Left renal pelvis (tissue), 4 donors: ENCODE measurements around the gene WDR89. TPM values are rescaled to one million over a fixed set of nuclear protein-coding genes. Genes with fewer than 3 reads are reported as not detected.
A peak's percentile ranks its signal among the peaks of the same experiment; 100 is the strongest.
"Not testable (repeated sequence)": the region's sequence is repeated elsewhere in the genome, so short reads cannot be mapped to it uniquely, and the experiment has no call there.

ENCODE experiments used
- DNase-seq, 4 donors: peaks; one replicate each; pipeline ENCODE4 v3.0.0-alpha.2; 2013; ENCODE audit warnings: low read depth in 4 of 4, low spot score in 3 of 4
- polyA plus RNA-seq, 4 donors: library from polyadenylated mRNA; unstranded; fragments of 120-200 nt; gene quantifications; one replicate each; pipeline ENCODE4 v1.2.1, GENCODE V29; 2013; ENCODE audit not compliant: insufficient read length in 4 of 4

WDR89 gene
- 10 to 100 TPM; 18.9 to 27.2 (median 23.9) TPM for polyA plus RNA-seq

- peak; percentile 97 to 99 (median 98) for DNase-seq
Measured at GRCh38 chr14:63641473-63642228, at the start of gene WDR89. WDR89 (minus strand) TSS chr14:63641871; CDS start chr14:63599942, 41,929 bp downstream.

GRCh38 chr14:63689132-63689531, 47.5 kb upstream of the WDR89 start:
- no peak for DNase-seq

- no peak for DNase-seq
Measured at GRCh38 chr14:63686926-63687325, 45.3 kb upstream of the WDR89 start.

GRCh38 chr14:63685401-63685800, 43.7 kb upstream of the WDR89 start:
- DNase-seq: no peak

- DNase-seq: no peak
Measured at GRCh38 chr14:63682727-63683593, 41.3 kb upstream of the WDR89 start.

- DNase-seq: no peak
Measured at GRCh38 chr14:63678536-63678935, 36.9 kb upstream of the WDR89 start.

- DNase-seq: peak in 3 of 4 donors; percentile 7 to 27 (median 7)
Measured at GRCh38 chr14:63677891-63678379, 36.3 kb upstream of the WDR89 start.

GRCh38 chr14:63676615-63677014, 34.9 kb upstream of the WDR89 start:
- DNase-seq: no peak

GRCh38 chr14:63673886-63674497, 32.3 kb upstream of the WDR89 start:
- no peak for DNase-seq

- no peak for DNase-seq
Measured at GRCh38 chr14:63673255-63673654, 31.6 kb upstream of the WDR89 start.

- DNase-seq: peak in 3 of 4 donors; percentile 31 to 58 (median 54)
Measured at GRCh38 chr14:63672417-63673180, 30.9 kb upstream of the WDR89 start.

GRCh38 chr14:63671987-63672386, 30.3 kb upstream of the WDR89 start:
- no peak for DNase-seq

GRCh38 chr14:63670692-63671091, 29.0 kb upstream of the WDR89 start:
- DNase-seq: no peak

GRCh38 chr14:63666335-63666734, 24.7 kb upstream of the WDR89 start:
- no peak for DNase-seq

GRCh38 chr14:63663428-63664341, 22.0 kb upstream of the WDR89 start:
- no peak for DNase-seq

GRCh38 chr14:63662776-63663175, 21.1 kb upstream of the WDR89 start:
- no peak for DNase-seq

- DNase-seq: not testable (repeated sequence)
Measured at GRCh38 chr14:63661881-63662280, 20.2 kb upstream of the WDR89 start.

GRCh38 chr14:63659726-63660125, 18.1 kb upstream of the WDR89 start:
- DNase-seq: no peak

- no peak for DNase-seq
Measured at GRCh38 chr14:63656194-63656593, 14.5 kb upstream of the WDR89 start.
